Testis (tissue), 5 donors: ENCODE results near the gene ERH. TPM values are rescaled to one million over a fixed set of nuclear protein-coding genes. Genes with fewer than 3 reads are reported as not detected.

Source experiments
- DNase-seq: peaks from one replicate; pipeline ENCODE4 v3.0.0-alpha.2; 2019
- H3K27ac ChIP-seq, 2 donors: fragments of 200-600 bp; sonication (generic); one replicate each; pipeline ENCODE4 v1.5.1; 2019
- H3K27me3 ChIP-seq: fragments of 200-600 bp; sonication (generic); one replicate; pipeline ENCODE4 v1.5.1; 2019
- H3K36me3 ChIP-seq: fragments of 200-600 bp; sonication (generic); one replicate; pipeline ENCODE4 v1.5.1; 2017; ENCODE audit warnings: low read depth; ENCODE audit errors: missing control alignments
- H3K4me1 ChIP-seq: fragments of 200-600 bp; sonication (generic); one replicate; pipeline ENCODE4 v1.5.1; 2019
- H3K4me3 ChIP-seq, 2 donors: fragments of 200-600 bp; sonication (generic); one replicate each; pipeline ENCODE4 v1.5.1; 2017 to 2019
- H3K9me3 ChIP-seq: fragments of 200-600 bp; sonication (generic); one replicate; pipeline ENCODE4 v1.5.1; 2017
- POLR2A ChIP-seq: fragments of 450-650 bp; IDR thresholded peaks from one replicate; pipeline ENCODE4 v1.6.1; 2017; ENCODE audit warnings: antibody characterized with exemption, mild to moderate bottlenecking, moderate library complexity
- WGBS, 2 donors: methylation state at CpG; one replicate each; pipeline ENCODE4 v1.1.5; 2018; 5-methylcytosine and 5-hydroxymethylcytosine counted together
- intact Hi-C: fragments of 100-400 bp; cut with DNase I; formaldehyde crosslinking; loops from one replicate; pipeline ENCODE4 v1.15.1; 2023; ENCODE audit warnings: low total_unique reads
- long read RNA-seq, 2 donors: transcript quantifications; one replicate each; lab custom pipeline, GENCODE V29; 2026
- polyA plus RNA-seq: library from polyadenylated mRNA; stranded (reverse); fragments of 350-450 nt; fragmentation: Illumina TruSeq; extraction: RNeasy Lipid Tissue Mini Kit (QIAGEN cat#74804); gene quantifications from one replicate; pipeline ENCODE4 v1.2.3, GENCODE V29; 2014; ENCODE audit warnings: low read depth, low replicate concordance; ENCODE audit not compliant: insufficient read depth
- total RNA-seq, 2 donors: library from RNA; depleted of rRNA; stranded (reverse); fragments of >200 nt; gene quantifications; one replicate each; pipeline ENCODE4 v1.2.3, GENCODE V29; 2016
- TF ChIP-seq, protein P1 (sequence below), 3 experiments: fragments of 450-650 bp in 2 of 3; fragments of 200-600 bp in 1 of 3; sonication (generic) in 1 of 3; IDR thresholded peaks; one replicate each; pipeline ENCODE4 v1.5.1; 2016 to 2019; ENCODE audit warnings: antibody characterized with exemption in 3 of 3, mild to moderate bottlenecking in 2 of 3, moderate library complexity in 1 of 3

ERH gene
- total RNA-seq, result 10 to 100 TPM; 57.3 to 74.5 TPM
- 176 TPM for polyA plus RNA-seq
- long read RNA-seq, donor 1, transcript ERH-203 (4 exons, 1,124 nt), result major isoform, 198 of 317 reads
- long read RNA-seq, donor 1, transcript ERH-202 (3 exons, 586 nt), result minor isoform, 8 of 317 reads
- long read RNA-seq, donor 1, partial matches to known transcripts, result 111 of 317 reads
- long read RNA-seq, donor 1, other reads (novel, unspliced or antisense), result 0 of 317 reads
- long read RNA-seq, donor 2, transcript ERH-203 (4 exons, 1,124 nt), result major isoform, 128 of 131 reads
- long read RNA-seq, donor 2, partial matches to known transcripts, result 0 of 131 reads
- long read RNA-seq, donor 2, other reads (novel, unspliced or antisense), result 0 of 131 reads

DNA sequence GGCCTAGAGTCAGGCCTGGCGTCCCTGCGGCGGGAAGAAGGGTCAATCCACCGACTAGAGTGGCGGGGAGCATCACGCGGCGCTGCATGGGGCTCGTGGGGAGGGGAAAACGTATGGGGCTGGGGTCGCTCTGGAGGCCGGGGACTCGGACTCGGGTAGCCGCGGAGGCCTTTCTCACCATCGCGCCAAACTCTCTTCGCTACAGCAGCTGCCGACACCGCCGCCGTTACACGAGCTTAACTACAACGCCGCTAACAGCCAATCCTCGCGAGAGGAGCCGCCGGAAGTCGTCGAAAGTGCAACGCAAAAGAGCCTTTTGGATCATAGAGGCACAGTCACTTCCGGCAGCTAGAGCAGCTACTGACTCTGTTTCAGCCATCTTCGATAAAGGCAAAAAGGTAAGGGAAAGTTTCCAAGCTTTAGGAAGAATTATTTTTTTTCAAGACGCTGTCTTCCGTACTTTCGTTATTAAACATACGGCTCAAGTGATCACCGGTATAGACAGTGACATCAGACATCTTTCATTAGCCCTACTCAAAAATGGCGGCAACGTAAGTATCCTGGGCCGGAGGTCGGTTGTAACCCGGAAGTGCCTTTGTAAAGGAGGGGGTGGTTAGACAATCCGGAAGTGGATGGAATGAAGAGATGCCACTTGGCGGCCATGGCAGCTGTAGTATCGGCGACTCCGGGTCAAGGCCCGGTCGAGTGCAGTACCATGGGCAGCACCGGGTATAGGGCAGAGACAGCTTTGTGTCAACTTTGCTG lies at the start of gene ERH, which contains the start of gene SLC39A9:
TSS of gene ERH (minus strand) at position 247 of the 765 bp plus-strand sequence. CDS start at position 181, 66 bp downstream.
TSS of gene SLC39A9 (plus strand) at position 640 of the 765 bp plus-strand sequence. CDS start 678 bp downstream, outside the sequence.
- peak; percentile 99 for DNase-seq
- intact Hi-C loops, result no loop called here
- no peak for TF ChIP-seq POLR2A
- TF ChIP-seq, protein P1, sequence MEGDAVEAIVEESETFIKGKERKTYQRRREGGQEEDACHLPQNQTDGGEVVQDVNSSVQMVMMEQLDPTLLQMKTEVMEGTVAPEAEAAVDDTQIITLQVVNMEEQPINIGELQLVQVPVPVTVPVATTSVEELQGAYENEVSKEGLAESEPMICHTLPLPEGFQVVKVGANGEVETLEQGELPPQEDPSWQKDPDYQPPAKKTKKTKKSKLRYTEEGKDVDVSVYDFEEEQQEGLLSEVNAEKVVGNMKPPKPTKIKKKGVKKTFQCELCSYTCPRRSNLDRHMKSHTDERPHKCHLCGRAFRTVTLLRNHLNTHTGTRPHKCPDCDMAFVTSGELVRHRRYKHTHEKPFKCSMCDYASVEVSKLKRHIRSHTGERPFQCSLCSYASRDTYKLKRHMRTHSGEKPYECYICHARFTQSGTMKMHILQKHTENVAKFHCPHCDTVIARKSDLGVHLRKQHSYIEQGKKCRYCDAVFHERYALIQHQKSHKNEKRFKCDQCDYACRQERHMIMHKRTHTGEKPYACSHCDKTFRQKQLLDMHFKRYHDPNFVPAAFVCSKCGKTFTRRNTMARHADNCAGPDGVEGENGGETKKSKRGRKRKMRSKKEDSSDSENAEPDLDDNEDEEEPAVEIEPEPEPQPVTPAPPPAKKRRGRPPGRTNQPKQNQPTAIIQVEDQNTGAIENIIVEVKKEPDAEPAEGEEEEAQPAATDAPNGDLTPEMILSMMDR (IDR thresholded peaks at IDR 0.05), result no peak
- Histone ChIP-seq H3K27ac (peak within 1 kb of the TSS; percentile 77 to 91), H3K36me3 (no peaks in the 10 kb centered on the region), H3K27me3 (no peaks in the 10 kb centered on the region), H3K4me1 (peaks cover 31% of the 10 kb centered on the region), H3K9me3 (no peaks in the 10 kb centered on the region), H3K4me3 (peak within 1 kb of the TSS; percentile 85 to 95)
- 0% methylated on average over 40 to 53 of the region's 53 CpGs for WGBS, 2 donors

DNA sequence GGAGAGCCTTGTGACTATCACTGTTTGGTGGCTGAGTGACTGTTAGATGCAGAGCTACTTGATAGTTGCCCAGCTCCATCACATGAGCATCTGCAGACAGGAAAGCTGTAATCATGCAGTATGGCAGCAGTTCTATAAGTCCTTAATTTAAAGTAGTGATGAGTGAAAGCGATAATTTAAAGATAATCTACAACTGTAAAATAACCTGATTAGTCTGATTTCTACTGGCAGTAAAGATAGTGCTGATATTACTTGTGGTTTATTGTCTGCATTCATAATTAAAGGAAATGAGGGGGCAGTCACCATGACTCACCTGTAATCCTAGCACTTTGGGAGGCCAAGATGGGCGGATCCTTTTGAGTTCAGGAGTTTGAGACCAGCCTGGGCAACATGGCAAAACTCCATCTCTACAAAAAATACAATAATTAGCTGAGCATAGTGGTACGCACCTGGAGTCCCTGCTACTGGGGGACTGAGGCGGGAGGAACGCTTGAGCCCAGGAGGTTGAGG lies 45.3 kb upstream of the ERH start:
- WGBS, 2 donors, result 93 to 98% methylated on average over 5 of the region's 5 CpGs
- Histone ChIP-seq H3K4me1 (no peaks in the 10 kb centered on the region), H3K4me3 (no peak overlapping the region), H3K27me3 (no peaks in the 10 kb centered on the region), H3K27ac (no peak overlapping the region), H3K36me3 (no peaks in the 10 kb centered on the region), H3K9me3 (no peaks in the 10 kb centered on the region)
- intact Hi-C loops, result no loop called here
- DNase-seq, result no peak
- TF ChIP-seq, protein P1 (IDR thresholded peaks at IDR 0.05), result no peak
- TF ChIP-seq POLR2A, result no peak

DNA sequence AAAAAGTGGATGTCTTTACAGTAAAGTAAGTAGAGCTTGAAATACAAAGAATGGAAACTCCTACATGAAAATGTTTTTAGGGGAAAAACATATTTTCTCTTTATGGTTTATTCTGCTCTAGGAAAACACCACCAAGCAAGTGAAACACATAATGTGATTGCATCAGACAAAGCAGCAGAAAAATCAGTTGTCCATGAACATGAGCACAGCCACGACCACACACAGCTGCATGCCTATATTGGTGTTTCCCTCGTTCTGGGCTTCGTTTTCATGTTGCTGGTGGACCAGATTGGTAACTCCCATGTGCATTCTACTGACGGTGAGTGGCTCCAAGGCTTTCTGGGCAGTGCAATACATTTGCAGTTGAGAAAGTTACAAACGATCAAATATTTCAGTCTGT lies 43.8 kb upstream of the ERH start:
- TF ChIP-seq POLR2A, result no peak
- TF ChIP-seq, protein P1 (IDR thresholded peaks at IDR 0.05), result no peak
- H3K9me3 ChIP-seq, result no peaks in the 10 kb centered on the region
- intact Hi-C loops, result no loop called here
- no peaks in the 10 kb centered on the region for H3K27me3 ChIP-seq
- no peaks in the 10 kb centered on the region for H3K4me1 ChIP-seq
- no peak overlapping the region for H3K4me3 ChIP-seq
- no peak for DNase-seq
- H3K36me3 ChIP-seq, result no peaks in the 10 kb centered on the region
- H3K27ac ChIP-seq, result no peak overlapping the region
- 81 to 89% methylated on average over 5 of the region's 5 CpGs for WGBS, 2 donors

DNA sequence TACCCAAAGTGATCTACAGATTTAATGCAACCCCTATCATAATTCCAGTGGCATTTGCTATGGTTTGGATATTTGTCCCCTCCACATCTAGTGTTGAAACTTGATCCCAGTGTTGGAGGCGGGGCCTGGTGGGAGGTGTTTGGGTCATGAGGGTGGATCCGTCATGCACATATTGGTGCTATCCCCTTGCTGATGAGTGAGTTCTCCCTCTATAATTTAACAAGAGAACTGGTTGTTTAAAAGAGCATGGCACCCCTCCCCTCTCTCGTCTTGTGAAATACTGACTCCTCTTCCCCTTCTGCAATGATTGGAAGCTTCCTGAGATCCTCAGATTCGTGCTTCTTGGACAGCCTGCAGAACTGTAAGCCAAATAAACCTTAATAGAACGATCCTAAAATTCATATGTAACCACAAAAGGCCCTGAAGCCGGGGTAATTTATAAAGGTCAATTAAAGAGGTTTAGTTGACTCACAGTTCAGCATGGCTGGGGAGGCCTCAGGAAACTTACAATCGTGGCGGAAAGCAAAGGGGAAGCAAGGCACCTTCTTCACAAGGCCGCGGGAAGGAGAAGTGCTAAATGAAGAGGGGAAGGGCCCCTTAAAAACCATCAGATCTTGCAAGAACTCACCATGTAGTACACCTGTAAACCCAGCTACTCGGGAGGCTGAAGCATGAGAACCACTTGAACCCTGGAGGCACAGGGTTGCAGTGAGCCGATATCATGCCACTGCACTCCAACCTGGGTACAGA lies 41.6 kb upstream of the ERH start:
- Histone ChIP-seq H3K4me3 (no peak overlapping the region), H3K27ac (no peak overlapping the region), H3K9me3 (no peaks in the 10 kb centered on the region), H3K36me3 (no peaks in the 10 kb centered on the region), H3K4me1 (no peaks in the 10 kb centered on the region), H3K27me3 (no peaks in the 10 kb centered on the region)
- DNase-seq, result no peak
- no peak for TF ChIP-seq POLR2A
- TF ChIP-seq, protein P1 (IDR thresholded peaks at IDR 0.05), result no peak
- intact Hi-C loops, result no loop called here
- 86 to 89% methylated on average over 12 of the region's 12 CpGs for WGBS, 2 donors
